Sigmoid colon (tissue), 7 donors: ENCODE results near the gene MAPK13. TPM values are rescaled to one million over a fixed set of nuclear protein-coding genes. Genes with fewer than 3 reads are reported as not detected.

Experiments
- DNase-seq: peaks from one replicate; pipeline ENCODE4 v3.0.0-alpha.2; 2019
- H3K27ac ChIP-seq, 4 donors: fragments of 200-600 bp; sonication (generic); one replicate each; pipeline ENCODE4 v1.5.1; 2016 to 2019; ENCODE audit warnings: mild to moderate bottlenecking in 1 of 4
- H3K27me3 ChIP-seq, 3 donors: fragments of 200-600 bp; sonication (generic); one replicate each; pipeline ENCODE4 v1.5.1; 2019; ENCODE audit warnings: mild to moderate bottlenecking in 1 of 3
- H3K36me3 ChIP-seq, 4 donors: fragments of 200-600 bp; sonication (generic); one replicate each; pipeline ENCODE4 v1.5.1; 2016 to 2019
- H3K4me1 ChIP-seq, 4 donors: fragments of 200-600 bp; sonication (generic); one replicate each; pipeline ENCODE4 v1.5.1; 2017 to 2019
- H3K4me3 ChIP-seq, 4 donors: fragments of 200-600 bp; sonication (generic); one replicate each; pipeline ENCODE4 v1.5.1; 2017 to 2019; ENCODE audit warnings: mild to moderate bottlenecking in 2 of 4, moderate library complexity in 1 of 4
- H3K9me3 ChIP-seq, 4 donors: fragments of 200-600 bp in 3 of 4; sonication (generic) in 3 of 4; one replicate each; pipeline versions ENCODE4 v1.5.1 to v1.6.1; 2013 to 2019
- EP300 ChIP-seq, 4 donors: sonication (generic); formaldehyde crosslinking; IDR thresholded peaks; one replicate each; pipeline ENCODE4 v1.6.1; 2017; ENCODE audit warnings: antibody characterized with exemption in 4 of 4
- POLR2A ChIP-seq, 2 donors: fragments of 450-650 bp; IDR thresholded peaks; one replicate each; pipeline ENCODE4 v1.6.1; 2016; ENCODE audit warnings: antibody characterized with exemption in 2 of 2, mild to moderate bottlenecking in 2 of 2, moderate library complexity in 2 of 2
- POLR2AphosphoS5 ChIP-seq, 4 donors: sonication (generic); formaldehyde crosslinking; IDR thresholded peaks; one replicate each; pipeline ENCODE4 v1.6.1; 2017; ENCODE audit warnings: antibody characterized with exemption in 4 of 4
- WGBS, 2 donors: extraction: QIAGEN DNeasy Blood & Tissue Kit; methylation state at CpG; one replicate each; pipeline ENCODE4 v1.1.7; 2013; 5-methylcytosine and 5-hydroxymethylcytosine counted together
- intact Hi-C: fragments of 100-400 bp; cut with DNase I; formaldehyde crosslinking; loops from one replicate; pipeline ENCODE4 v1.15.1; 2023
- polyA plus RNA-seq, 3 donors: library from polyadenylated mRNA; stranded (reverse); fragments of 200-250 nt; gene quantifications; one replicate each; pipeline ENCODE4 v1.2.3, GENCODE V29; 2013
- total RNA-seq, 4 donors: library from RNA; depleted of rRNA; stranded (reverse); fragments of >200 nt; gene quantifications; one replicate each; pipeline ENCODE4 v1.1.0, GENCODE V29; 2016
- TF ChIP-seq, protein P1 (sequence below), 4 experiments: fragments of 450-650 bp in 3 of 4; fragments of 200-600 bp in 1 of 4; IDR thresholded peaks; one replicate each; pipeline ENCODE4 v1.5.1; 2016 to 2019; ENCODE audit warnings: antibody characterized with exemption in 4 of 4, mild to moderate bottlenecking in 3 of 4, moderate library complexity in 2 of 4
- donor health status: healthy with polysubstance abuse.
- donor health status: Bipolar disorder and iron deficiency.
- donor health status: healthy.

Gene MAPK13
- total and polyA plus RNA-seq, 7 donors, result 1.8 to 159 (median 3.6) TPM

DNA sequence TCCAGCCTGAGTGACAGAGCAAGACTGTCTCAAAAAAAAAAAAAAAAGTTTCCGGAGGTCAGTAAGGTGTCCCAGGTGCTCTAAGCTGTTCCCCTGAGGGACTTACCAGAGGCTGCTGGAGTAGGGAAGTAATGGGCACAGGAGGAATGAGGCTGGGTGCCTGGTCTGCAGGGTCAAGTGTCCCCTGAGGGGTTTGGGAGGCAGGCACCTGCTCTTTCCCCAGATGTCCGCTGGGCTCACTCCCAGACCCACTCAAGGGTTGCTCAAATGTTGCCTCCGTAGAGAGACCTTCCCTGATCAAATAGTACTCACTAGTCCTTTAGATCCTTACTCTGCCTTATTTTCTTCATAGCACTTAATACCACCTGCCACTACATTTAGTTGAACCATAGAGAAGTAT, 5.4 kb upstream of the MAPK13 start:
- H3K9me3 ChIP-seq, result no peaks in the 10 kb centered on the region
- 88 to 94% methylated on average over 3 of the region's 3 CpGs for WGBS, 2 donors
- no peak for TF ChIP-seq POLR2A (IDR thresholded peaks at IDR 0.05)
- no peak for TF ChIP-seq EP300 (IDR thresholded peaks at IDR 0.05)
- TF ChIP-seq, protein P1, sequence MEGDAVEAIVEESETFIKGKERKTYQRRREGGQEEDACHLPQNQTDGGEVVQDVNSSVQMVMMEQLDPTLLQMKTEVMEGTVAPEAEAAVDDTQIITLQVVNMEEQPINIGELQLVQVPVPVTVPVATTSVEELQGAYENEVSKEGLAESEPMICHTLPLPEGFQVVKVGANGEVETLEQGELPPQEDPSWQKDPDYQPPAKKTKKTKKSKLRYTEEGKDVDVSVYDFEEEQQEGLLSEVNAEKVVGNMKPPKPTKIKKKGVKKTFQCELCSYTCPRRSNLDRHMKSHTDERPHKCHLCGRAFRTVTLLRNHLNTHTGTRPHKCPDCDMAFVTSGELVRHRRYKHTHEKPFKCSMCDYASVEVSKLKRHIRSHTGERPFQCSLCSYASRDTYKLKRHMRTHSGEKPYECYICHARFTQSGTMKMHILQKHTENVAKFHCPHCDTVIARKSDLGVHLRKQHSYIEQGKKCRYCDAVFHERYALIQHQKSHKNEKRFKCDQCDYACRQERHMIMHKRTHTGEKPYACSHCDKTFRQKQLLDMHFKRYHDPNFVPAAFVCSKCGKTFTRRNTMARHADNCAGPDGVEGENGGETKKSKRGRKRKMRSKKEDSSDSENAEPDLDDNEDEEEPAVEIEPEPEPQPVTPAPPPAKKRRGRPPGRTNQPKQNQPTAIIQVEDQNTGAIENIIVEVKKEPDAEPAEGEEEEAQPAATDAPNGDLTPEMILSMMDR (IDR thresholded peaks at IDR 0.05), result no peak
- TF ChIP-seq POLR2AphosphoS5 (IDR thresholded peaks at IDR 0.05), result no peak
- H3K4me1 ChIP-seq, result peaks cover 0 to 15% (median 13%) of the 10 kb centered on the region in 4 donors
- H3K27ac ChIP-seq, result no peak overlapping the region
- intact Hi-C loops, result loop anchor here (5.0 kb wide), 1 partner anchor 237 kb away; no protein-coding TSS in a partner anchor
- no peak for DNase-seq
- no peak overlapping the region for H3K4me3 ChIP-seq
- no peaks in the 10 kb centered on the region for H3K36me3 ChIP-seq
- peaks cover 7 to 31% (median 15%) of the 10 kb centered on the region in 3 donors for H3K27me3 ChIP-seq

DNA sequence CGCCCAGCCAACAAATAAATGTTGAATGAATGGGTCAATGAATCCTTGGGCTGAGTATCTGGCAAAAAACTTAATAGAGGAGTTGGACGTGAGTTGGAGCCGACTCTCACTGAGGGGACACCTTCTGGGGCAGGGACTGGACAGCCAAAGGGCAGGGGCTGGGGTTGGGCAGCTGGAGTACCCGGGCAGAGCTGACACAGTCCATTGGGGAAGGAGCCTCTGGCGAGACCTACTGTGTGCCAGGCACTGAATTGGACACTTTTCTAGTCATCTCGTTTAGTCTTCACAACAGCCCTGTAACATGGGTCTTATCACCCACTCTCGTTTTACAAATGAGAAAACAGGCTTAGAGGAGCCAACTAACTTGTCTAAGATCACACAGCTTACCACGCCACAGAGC, 4.7 kb upstream of the MAPK13 start:
- Histone ChIP-seq H3K27ac (no peak overlapping the region), H3K27me3 (peaks cover 9 to 38% (median 19%) of the 10 kb centered on the region in 3 donors), H3K36me3 (no peaks in the 10 kb centered on the region), H3K4me3 (no peak overlapping the region), H3K9me3 (no peaks in the 10 kb centered on the region), H3K4me1 (peaks cover 0 to 20% (median 20%) of the 10 kb centered on the region in 4 donors)
- WGBS, 2 donors, result 78 to 83% methylated on average over 8 of the region's 8 CpGs
- no peak for DNase-seq
- intact Hi-C loops, result no loop called here
- TF ChIP-seq EP300 (IDR thresholded peaks at IDR 0.05), result no peak
- no peak for TF ChIP-seq POLR2AphosphoS5 (IDR thresholded peaks at IDR 0.05)

DNA sequence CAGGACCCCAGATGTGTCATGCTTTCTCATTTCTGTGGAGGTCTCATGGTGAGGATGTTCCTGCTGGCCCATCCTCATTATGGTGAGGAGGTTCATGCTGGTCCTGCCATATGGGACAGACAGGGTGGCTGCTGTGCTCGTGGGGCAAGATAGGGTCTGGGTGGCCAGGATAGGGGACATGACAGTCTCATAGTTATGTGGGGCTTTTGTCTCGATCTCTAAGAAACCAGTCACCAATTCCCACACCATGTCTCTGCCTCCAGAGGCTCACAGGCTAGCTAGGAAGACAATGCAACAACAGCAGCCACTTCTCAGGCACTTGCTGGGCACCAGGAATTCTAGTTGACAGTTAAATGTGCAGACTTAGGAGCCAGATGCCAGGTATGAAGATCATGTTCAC, 4.2 kb upstream of the MAPK13 start:
- H3K36me3 ChIP-seq, result no peaks in the 10 kb centered on the region
- no peak overlapping the region for H3K27ac ChIP-seq
- WGBS, 2 donors, result 89 to 97% methylated on average over 2 of the region's 2 CpGs
- no peak overlapping the region for H3K4me3 ChIP-seq
- peaks cover 0 to 22% (median 20%) of the 10 kb centered on the region in 4 donors for H3K4me1 ChIP-seq
- no peak for TF ChIP-seq POLR2A (IDR thresholded peaks at IDR 0.05)
- TF ChIP-seq POLR2AphosphoS5 (IDR thresholded peaks at IDR 0.05), result no peak
- TF ChIP-seq, protein P1 (IDR thresholded peaks at IDR 0.05), result no peak
- no peak for TF ChIP-seq EP300 (IDR thresholded peaks at IDR 0.05)
- DNase-seq, result no peak
- no peaks in the 10 kb centered on the region for H3K9me3 ChIP-seq
- intact Hi-C loops, result no loop called here
- peaks cover 11 to 43% (median 24%) of the 10 kb centered on the region in 3 donors for H3K27me3 ChIP-seq

DNA sequence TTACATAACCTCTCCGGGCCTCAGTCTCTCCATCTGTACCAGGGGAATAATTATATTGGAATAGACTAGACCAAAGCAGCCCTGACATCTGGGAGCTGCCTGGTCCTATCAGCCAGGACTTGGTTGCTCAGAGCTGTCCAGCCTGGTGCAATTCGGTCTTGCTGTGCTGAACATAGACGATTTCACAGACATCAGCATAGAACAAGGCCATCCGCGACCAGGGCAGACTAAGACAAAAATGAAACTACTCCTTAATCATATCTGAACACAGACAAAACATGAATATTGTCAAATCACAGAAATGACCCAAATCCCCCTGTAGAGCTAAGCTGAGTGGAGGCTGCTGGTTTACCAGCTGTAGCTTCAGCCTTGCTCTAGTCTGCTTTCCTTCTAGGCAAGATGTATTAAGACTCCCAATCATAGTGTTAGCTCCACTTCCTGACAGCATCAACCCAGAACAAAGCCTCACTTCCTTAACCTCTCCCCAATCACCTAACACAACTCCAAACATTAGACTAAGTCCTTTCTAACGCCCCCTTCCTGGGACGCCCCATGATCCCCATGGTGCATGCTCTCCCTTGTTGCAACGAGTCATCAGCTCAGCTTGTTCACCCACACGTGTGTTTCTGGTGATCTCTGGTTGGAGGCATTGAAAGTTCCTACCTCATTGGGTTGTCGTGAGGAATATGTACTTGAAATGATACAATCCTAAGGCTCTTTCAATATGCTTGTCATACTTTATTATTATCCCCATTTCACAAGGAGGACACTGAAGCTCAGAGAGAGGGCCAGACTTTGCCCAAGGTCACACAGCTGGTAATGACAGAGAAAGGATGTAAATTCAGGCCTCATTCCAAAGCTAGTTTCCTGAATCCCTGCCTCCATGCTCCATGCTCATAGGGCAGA, 3.5 kb upstream of the MAPK13 start:
- peaks cover 11 to 48% (median 27%) of the 10 kb centered on the region in 3 donors for H3K27me3 ChIP-seq

More for the DNA sequence above, 3.5 kb upstream of the MAPK13 start:
- 83 to 87% methylated on average over 10 of the region's 10 CpGs for WGBS, 2 donors
- Histone ChIP-seq H3K4me3 (no peak overlapping the region), H3K9me3 (no peaks in the 10 kb centered on the region), H3K27ac (no peak overlapping the region), H3K4me1 (peaks cover 0 to 22% (median 18%) of the 10 kb centered on the region in 4 donors), H3K36me3 (no peaks in the 10 kb centered on the region)
- intact Hi-C loops, result no loop called here
- TF ChIP-seq POLR2AphosphoS5 (IDR thresholded peaks at IDR 0.05) (no peak), POLR2A (IDR thresholded peaks at IDR 0.05) (no peak), EP300 (IDR thresholded peaks at IDR 0.05) (no peak)
- TF ChIP-seq, protein P1 (IDR thresholded peaks at IDR 0.05), result no peak
- no peak for DNase-seq
